ENCODE measurements around the gene DEFB112. TPM values are rescaled to one million over a fixed set of nuclear protein-coding genes. Genes with fewer than 3 reads are reported as not detected.

Gene DEFB112
- total RNA-seq, 2 donors from 2014 or later: not detected

- H3K36me3 ChIP-seq: no peaks in the 10 kb centered on the region
- H3K27ac ChIP-seq: no peak overlapping the region
- no peaks in the 10 kb centered on the region for H3K27me3 ChIP-seq
- H3K9me3 ChIP-seq: no peaks in the 10 kb centered on the region
- no peak for TF ChIP-seq CTCF (IDR thresholded peaks at IDR 0.05)
- H3K4me3 ChIP-seq: no peak overlapping the region
- no peaks in the 10 kb centered on the region for H3K4me1 ChIP-seq
- DNase-seq (ENCODE audit: low spot score): no peak
Measured at GRCh38 chr6:50076431-50076830, 26.7 kb upstream of the DEFB112 start.

DNA sequence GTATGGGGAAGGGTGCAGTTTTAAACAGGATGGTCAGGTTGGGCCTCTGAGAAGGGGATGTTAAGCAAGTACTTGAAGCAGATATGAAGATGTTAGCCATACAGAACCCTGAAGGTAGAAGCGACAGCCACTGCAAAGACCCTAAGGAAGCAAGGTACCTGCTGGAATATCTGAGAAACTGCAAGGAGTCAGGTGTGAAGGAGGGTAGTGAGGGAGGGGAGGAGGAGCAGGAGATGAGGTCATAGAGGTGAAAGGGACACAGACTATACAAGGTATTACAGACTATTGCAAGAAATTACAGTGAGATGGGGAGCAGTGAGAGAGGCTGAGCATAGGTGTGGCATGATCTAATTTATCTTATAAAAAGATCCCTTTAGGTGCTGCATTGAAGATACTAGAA, 22.2 kb upstream of the DEFB112 start:
- Histone ChIP-seq H3K27me3 (no peaks in the 10 kb centered on the region), H3K9me3 (no peaks in the 10 kb centered on the region), H3K4me1 (no peaks in the 10 kb centered on the region), H3K4me3 (no peak overlapping the region), H3K27ac (no peak overlapping the region), H3K36me3 (no peaks in the 10 kb centered on the region)
- no peak for TF ChIP-seq CTCF (IDR thresholded peaks at IDR 0.05)
- no peak for DNase-seq (ENCODE audit: low spot score)

DNA sequence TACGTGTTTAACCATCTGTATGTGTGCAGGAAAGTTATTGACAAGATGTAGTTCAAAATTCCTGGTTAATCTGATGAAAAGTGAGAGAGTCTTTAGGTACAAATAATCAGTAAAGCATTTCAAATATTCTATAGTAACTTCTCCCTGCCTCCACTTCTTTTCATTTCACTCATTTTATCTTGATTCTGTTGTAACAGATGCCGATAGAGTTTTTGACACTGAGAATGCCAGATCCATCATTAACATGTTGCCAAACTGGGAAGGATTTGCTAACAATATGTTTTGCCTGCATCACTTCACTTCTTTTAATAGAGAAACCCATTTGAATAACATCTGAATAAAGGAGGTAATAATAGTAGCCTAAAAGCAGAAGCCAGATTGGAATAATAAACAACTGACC, 20.4 kb upstream of the DEFB112 start:
- no peaks in the 10 kb centered on the region for H3K4me1 ChIP-seq
- no peaks in the 10 kb centered on the region for H3K36me3 ChIP-seq
- no peak overlapping the region for H3K4me3 ChIP-seq
- TF ChIP-seq CTCF (IDR thresholded peaks at IDR 0.05): no peak
- no peaks in the 10 kb centered on the region for H3K27me3 ChIP-seq
- no peak for DNase-seq (ENCODE audit: low spot score)
- H3K27ac ChIP-seq: no peak overlapping the region
- H3K9me3 ChIP-seq: no peaks in the 10 kb centered on the region

DNA sequence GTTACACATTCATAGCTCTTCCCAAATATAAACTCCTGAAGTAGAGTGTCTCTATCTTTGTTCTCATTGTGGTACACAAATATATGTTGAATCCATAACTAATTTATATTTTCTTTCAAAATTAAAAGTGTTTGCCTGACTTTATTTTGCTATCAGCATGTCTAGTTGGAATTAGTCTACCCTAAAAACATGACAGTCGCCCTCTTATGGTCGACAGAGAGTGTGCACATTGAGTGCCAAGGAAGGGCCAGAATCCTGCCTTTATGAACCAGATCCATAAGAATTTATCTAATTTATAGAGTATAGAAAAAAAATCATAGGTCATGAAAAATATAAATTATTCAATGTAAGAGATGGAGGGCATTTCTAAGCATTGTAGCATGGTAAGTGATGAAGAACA, 12.3 kb upstream of the DEFB112 start:
- no peaks in the 10 kb centered on the region for H3K27me3 ChIP-seq
- TF ChIP-seq CTCF (IDR thresholded peaks at IDR 0.05): no peak
- no peak overlapping the region for H3K4me3 ChIP-seq
- H3K36me3 ChIP-seq: no peaks in the 10 kb centered on the region
- H3K4me1 ChIP-seq: no peaks in the 10 kb centered on the region
- no peak for DNase-seq (ENCODE audit: low spot score)
- no peak overlapping the region for H3K27ac ChIP-seq
- H3K9me3 ChIP-seq: no peaks in the 10 kb centered on the region

DNA sequence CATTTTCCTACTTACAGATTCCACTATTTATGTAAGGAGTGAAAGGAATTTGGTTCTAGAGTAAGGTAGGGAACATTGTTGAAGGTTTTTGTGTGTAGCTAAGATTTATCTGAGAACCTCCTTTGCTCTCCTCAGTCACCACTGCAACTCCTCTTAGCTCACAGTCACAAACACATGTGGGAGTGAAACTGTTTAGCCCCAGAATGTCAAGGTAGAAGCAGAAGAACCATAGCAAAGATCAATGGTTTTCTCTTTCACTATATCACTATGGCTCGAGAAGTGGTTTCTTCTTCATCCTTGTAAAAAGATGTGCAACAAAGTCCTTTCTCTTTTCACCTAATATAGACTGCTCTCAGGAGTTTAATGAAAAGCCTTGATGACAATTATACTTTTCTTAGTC, 6.5 kb upstream of the DEFB112 start:
- no peaks in the 10 kb centered on the region for H3K4me1 ChIP-seq
- no peaks in the 10 kb centered on the region for H3K9me3 ChIP-seq
- no peak overlapping the region for H3K27ac ChIP-seq
- no peaks in the 10 kb centered on the region for H3K36me3 ChIP-seq
- no peak for TF ChIP-seq CTCF (IDR thresholded peaks at IDR 0.05)
- DNase-seq (ENCODE audit: low spot score): no peak
- H3K27me3 ChIP-seq: no peaks in the 10 kb centered on the region
- H3K4me3 ChIP-seq: no peak overlapping the region

GRCh38 chr6:50047026-50047425, 2.7 kb downstream of the DEFB112 start:
- Histone ChIP-seq H3K27ac (no peak overlapping the region), H3K4me1 (no peaks in the 10 kb centered on the region), H3K9me3 (no peaks in the 10 kb centered on the region), H3K4me3 (no peak overlapping the region), H3K36me3 (no peaks in the 10 kb centered on the region), H3K27me3 (no peaks in the 10 kb centered on the region)
- DNase-seq (ENCODE audit: low spot score): no peak
- TF ChIP-seq CTCF (IDR thresholded peaks at IDR 0.05): no peak
